Activated T-cell treated with anti-CD3 and anti-CD28 coated beads for 1 hour (primary cell): ENCODE results near the gene SNCAIP.

Experiments
- DNase-seq: peaks from one replicate; pipeline ENCODE4 v3.0.0-alpha.2; 2020; ENCODE audit warnings: low read depth

Gene SNCAIP

GRCh38 chr5:122400938-122401337, 88.9 kb downstream of the SNCAIP start:
- DNase-seq: no peak

GRCh38 chr5:122401976-122402725, 90.1 kb downstream of the SNCAIP start:
- DNase-seq: no peak

DNA sequence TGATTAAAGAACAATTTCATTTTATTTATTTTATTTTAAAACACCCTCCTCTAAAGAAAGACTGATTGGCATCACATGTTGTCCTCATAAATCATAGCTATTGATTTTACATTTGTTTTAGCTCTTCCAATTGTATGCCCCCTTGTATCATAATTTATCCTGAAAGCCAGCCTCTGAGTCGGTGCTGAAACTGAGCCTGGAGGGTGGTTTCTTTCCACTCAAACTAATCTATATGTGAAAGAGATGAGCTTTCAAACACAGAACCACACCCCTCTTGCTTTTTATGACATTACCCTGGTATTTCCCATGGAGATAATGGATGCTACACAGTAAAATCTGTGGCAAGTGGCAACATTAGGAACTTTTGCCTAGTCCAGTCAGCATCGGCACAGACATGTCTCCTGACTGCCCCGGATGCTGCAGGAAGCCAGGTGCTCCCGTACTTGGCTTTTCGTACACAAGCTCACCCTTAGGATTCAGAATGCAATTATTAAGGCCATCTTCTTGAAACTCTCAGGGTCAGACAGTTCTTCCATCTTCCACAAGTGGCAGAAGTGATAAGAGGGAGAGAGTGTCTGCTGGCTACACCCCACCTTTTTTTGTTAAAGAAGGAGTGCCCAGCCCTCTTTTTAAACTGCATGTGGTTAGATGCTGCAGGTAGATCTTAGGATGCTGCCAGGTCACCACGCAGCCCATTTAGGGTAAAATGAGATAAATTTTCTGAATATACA, 91.1 kb downstream of the SNCAIP start:
- DNase-seq: no peak

DNA sequence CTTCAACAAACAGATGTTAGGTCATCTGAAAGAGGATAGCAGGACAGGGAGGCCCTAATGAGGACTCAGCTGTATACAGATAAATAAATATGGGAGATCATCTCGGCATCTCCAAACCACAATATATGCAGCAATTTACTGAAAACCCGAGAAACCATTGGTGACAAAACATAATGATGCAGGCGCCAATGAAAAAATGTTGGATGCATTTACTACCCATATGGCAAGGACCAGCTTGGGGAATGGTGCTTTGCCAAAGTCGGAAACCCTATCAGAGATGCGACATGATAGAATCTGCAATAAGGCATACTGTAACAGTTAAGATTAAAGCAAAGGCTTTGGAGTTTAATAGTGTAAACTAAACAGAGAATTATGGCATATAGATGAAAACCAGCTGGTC, 92.0 kb downstream of the SNCAIP start:
- no peak for DNase-seq

- no peak for DNase-seq
These were observed 92.8 kb downstream of the SNCAIP start for GRCh38 chr5:122404653-122405362.

DNA sequence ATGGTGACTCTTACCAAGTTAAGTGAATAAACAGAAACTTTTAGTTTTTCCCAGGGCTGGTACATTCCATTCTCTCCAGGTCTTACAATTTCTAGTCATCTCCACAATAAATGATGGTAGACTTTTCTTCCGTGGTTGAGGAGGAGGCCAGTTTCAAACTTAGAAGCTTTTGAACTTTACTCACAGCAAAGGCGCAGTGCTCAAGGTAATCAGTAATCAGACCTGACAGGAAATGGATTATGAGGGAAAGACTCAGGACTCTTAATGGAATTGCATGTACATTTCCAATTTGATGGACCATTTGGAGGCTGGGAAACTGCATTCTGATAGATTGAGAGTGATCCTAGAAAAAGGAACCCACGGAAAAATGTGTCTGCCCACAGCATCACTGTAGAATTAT, 93.7 kb downstream of the SNCAIP start:
- DNase-seq: no peak

GRCh38 chr5:122406181-122406580, 94.1 kb downstream of the SNCAIP start:
- no peak for DNase-seq

- no peak for DNase-seq
These were observed 96.7 kb downstream of the SNCAIP start for GRCh38 chr5:122408592-122409224.

GRCh38 chr5:122412966-122413365, 100.9 kb downstream of the SNCAIP start:
- DNase-seq: no peak

GRCh38 chr5:122413722-122414121, 101.7 kb downstream of the SNCAIP start:
- no peak for DNase-seq

DNA sequence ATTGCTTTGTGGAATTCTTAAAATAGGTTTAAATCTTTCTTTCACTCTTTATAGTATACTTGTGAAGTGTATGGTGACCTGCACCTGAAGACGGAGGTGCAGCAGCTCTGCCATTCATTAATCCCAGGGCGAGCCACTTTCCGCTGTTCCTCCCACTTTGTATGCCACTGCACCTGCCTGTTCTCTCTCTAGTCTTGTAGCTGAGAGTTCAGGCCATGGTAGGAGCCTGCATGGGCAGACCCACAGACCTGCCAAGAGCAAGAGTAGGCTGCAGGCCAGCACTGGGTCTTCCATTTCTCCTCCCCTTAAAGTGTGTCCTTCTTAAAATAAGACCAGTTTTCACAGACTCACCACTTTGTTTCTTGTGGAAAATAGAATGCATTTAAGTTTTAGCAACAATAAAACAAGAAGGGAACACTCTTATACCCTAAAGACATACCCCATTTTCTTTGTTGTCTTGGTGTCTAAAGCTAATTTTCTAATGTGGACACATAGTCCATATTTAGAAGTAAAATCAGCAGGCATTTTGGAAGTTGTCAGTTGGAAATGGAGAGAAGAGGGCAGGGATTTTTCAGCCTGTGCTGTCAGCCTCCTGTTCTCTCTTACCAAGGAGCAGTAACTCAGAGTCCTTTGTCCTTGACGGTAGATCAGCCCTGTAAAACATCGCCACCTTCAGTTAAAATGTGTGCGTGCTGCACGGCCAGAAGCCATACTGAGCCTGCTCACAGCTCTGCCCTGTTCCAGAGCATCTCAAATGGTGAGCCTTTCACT, 103.2 kb downstream of the SNCAIP start:
- DNase-seq: no peak

DNA sequence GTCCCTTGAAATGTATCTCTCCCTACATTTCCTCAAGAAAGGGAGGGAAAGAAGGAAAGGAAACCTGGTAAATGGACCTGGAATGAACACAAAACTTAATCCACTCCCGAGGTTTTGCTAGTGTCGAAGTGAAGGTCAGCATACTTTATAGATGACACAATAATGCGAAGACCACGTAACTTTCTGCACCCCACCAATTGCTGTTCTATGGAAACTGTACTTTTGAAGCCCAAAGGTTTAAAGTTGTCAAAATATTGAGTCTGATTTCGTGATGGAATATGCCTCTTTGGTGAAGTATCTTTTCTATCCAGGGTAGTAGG, 103.7 kb downstream of the SNCAIP start:
- no peak for DNase-seq

DNA sequence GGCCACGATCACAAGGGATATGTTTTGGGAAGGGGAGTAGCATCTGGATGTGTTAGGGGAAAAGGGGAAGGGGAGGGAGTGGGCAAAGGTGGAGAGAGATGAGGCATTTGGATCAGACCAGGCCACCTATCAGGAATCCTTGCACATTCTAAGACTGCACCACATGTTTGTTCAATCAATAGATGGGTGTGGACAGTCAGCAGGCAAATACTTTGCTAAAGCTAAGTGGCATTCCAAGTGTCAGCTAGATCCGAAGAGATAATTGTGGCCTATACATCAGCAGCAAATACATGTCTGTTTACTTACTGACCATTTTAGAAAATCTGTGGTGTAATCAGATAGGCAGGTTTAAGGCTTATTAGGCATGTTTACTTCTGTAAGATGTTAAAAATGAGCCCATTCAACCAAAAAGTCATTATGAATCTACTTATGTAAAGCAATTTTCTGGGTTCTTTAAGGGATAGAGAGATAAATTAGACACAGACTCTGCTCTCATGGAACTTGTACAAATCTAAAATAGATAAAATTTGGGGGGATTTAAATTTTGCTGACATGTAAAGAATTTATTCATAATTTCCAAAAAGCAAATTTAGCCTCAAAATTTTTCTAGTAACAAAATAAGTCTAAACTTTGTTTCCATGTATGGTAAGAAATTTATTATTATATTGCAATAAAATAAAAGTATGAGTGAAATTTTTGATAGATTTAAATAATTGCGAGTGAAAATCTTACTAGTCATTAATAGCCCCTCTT, 107.3 kb downstream of the SNCAIP start:
- no peak for DNase-seq

DNA sequence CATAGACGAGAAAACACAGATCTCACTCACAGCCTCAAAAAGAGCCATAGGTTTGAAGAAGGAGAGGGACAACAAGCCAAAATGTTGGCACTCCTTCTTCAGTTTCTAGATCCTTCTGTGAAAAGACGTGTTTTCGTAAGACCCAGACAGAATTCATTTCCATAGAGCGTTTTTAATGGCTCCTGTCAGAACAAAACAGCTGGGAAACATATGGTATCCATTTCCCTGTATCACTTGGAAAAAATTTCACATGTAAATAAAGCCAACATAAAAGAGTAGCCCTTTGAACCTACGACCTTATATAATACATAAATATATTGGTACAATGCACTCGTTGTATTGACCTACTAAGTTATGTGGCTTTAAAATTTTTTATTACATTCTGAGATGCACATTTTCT, 108.1 kb downstream of the SNCAIP start:
- DNase-seq: no peak

DNA sequence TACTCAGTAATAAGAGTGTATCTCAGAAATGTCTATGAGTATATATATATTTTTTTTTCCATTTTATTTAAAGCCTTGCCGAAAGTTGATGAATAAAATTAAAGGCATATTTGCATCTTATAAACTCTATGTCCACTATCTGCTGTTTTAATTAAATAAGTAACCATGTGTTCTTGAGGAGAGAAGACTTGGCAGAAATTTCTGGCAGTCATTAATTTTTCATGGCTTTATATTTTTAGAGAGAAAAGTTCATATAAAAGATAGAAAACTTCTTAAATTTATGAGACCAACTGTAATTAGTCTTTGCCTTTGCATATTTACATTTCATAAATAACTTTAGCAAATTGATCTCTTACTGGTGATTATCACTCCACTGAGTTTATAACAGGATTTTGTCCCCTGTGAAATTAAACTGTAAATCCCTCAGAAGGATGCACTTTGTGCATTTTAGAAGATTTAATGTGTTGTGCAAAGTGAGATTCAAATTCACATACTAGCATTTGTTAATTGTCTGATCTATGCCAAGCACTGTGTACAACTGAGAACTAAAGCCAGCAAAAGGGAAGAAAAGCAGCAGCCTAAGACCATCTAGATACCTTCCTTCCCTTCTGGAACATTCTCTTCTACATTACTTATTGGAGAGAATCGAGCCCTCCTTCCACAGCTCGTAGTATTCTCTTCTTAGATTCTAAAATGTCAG, 108.7 kb downstream of the SNCAIP start:
- DNase-seq: no peak

DNA sequence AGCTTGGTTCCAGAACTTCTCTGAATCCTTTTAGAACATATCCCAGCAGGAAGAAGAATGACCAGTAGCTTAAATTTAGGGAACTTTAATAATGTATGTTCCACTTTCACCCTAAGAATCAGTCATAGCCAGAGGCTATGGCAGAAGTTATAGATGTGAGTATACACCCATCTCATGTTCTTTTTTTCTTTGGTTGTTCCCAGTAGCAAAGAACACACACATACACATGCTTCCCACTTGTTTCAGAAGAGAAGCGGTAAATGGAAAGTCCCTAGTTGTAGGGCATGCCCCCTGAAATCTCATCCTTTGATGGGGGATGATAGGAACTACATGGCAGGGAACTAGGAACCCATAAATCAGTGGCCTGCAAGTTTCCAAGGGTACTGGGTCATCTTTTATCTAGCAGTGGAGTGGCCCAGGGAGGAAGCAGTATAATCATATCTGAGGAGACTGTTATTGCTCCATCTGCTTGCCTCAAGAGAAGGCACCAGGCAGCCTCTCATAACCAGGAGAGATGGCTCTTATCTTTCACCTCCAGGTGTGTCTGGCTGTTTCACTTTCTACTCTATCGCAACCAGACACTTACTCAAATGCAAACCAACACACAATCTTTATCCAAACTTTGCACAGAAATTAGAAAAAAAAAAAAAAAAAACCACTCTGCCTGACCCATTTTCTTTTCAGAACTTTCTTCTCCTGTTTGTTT, 109.5 kb downstream of the SNCAIP start:
- no peak for DNase-seq

GRCh38 chr5:122423221-122423620, 111.2 kb downstream of the SNCAIP start:
- DNase-seq: no peak

- DNase-seq: no peak
These were observed 112.1 kb downstream of the SNCAIP start for GRCh38 chr5:122424132-122424531.

DNA sequence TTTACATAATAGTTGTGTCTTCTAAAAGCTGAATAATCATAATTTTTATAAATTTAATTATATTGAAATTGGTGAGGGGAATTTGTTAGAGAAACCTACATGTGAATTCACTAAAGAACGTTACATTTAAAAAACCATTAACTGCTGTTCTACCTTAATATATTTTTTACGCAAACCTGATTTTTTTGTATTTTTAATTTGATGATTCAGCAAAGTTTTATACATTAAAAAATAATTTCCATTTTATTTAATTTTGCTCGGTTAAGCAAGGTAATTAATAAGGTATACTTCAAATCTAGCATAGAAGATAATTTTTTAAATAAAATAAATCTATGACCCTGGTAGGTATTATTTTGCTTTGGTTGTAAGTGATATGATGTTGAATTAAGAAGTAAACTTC, 114.3 kb downstream of the SNCAIP start:
- no peak for DNase-seq

- no peak for DNase-seq
These were observed 115.6 kb downstream of the SNCAIP start for GRCh38 chr5:122427621-122428020.
